NCI-H82 treated with DMSO at 0.1 percent for 48 hours (cell line): Measurements from ENCODE around the gene ADAM17.
A peak's percentile ranks its signal among the peaks of the same experiment; 100 is the strongest.
"Not testable (repeated sequence)": the region's sequence is repeated elsewhere in the genome, so short reads cannot be mapped to it uniquely, and the experiment has no call there.

Experiments used
- DNase-seq: peaks from one replicate; lab custom pipeline; 2025; ENCODE audit not compliant: unreplicated experiment; lab: John Stamatoyannopoulos, UW

The ADAM17 gene

DNA sequence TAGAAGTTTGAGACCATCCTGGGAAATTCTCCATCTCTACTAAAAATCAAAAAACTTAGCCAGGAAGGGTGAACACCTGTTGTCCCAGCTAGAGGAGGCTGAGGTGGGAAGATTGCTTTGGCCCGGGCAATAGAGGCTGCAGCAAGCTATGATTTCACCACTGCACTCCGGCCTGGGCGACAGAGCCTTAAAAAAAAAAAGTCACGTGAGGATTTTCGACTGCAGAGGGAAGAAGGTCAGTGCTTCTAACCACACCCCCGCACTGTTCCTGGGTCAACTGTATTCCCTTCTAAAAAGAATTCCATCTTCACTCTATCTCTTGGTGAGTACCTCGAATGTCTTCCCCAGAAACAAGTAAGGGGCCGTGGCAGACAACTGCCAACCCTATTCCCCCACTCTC is 31.3 kb downstream of the ADAM17 start:
- no peak for DNase-seq

DNA sequence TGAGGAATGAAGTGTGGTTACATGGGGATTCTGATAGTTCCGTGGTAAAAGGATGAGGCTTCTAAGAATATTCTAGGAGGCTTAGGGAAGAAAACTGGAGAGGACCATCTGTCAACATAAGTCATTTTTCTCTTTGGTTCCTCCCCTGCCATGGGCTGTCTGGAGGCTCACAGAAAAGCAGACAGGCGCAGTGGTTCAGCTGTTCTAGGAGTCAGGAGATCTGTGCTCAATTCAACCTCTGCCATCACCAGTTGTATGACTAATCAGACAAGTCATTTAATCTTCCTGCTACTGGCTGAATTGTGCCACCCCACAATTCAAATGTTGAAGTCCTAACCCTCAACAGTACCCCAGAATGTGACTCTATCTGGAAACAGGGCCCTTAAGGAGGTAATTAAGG is 36.4 kb downstream of the ADAM17 start:
- DNase-seq: peak; percentile 26

DNA sequence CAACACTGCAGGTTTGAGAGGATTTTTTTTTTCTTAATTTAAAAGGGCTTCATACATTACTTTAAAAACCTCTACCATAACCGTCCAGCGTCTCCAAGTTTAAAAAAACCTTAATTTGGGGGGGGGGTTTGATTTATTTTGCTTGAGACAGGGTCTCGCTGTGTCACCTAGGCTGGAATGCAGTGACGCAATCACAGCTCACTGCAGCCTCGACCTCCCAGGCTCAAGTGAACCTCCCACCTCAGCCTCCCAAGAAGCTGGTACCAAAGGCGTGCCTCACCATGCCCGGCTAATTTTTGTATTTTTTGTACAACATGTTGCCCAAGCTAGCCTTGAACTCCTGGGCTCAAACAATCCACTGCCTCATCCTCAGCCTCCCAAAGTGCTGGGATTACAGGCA is 36.9 kb downstream of the ADAM17 start:
- DNase-seq: no peak

DNA sequence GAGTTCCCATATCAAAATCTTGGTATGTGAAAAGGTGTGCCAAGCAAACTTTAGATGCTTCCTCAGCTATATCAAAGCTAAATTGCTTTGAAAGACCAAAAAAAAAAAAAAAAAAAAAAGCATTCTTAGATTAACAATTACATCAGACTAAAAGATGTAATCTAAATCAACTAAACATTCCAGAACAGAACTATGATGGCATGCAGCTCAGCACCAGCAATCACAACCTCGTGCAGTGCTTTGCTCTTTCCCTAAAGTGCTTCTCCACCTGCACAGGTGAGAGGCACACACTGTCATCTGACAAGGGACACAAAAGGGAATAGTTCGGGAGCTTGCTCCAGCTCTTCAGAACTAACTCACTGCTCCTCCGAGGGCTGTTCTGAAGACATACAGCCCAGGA is 37.5 kb downstream of the ADAM17 start:
- DNase-seq: no peak

- no peak for DNase-seq
These were observed 38.4 kb downstream of the ADAM17 start for GRCh38 chr2:9517118-9517782.

- DNase-seq: not testable (repeated sequence)
These were observed 41.7 kb downstream of the ADAM17 start for GRCh38 chr2:9513946-9514345.

GRCh38 chr2:9508931-9509330 is 46.7 kb downstream of the ADAM17 start:
- no peak for DNase-seq

- no peak for DNase-seq
These were observed 57.4 kb downstream of the ADAM17 start for GRCh38 chr2:9498210-9498609.

- DNase-seq: no peak
These were observed 58.6 kb downstream of the ADAM17 start for GRCh38 chr2:9497017-9497416.

DNA sequence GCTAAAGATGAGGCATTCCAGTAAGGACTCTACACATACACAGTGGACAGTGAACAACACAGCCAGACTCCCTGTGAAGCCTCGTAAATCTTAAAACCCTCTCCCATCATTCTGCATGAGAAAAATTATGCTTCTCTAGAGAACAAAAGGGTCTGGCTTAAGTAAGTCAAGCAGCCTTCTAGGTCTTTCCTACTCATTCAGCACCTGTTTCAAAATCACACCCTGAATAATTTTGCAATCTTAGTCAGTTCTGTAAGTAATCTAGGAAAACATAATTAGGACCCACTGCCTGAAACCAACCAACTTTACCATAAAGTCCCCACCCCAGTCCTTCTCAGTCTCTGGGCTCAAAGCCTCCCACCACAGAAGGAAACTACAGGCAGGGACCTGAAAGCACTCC is 61.5 kb downstream of the ADAM17 start:
- no peak for DNase-seq

DNA sequence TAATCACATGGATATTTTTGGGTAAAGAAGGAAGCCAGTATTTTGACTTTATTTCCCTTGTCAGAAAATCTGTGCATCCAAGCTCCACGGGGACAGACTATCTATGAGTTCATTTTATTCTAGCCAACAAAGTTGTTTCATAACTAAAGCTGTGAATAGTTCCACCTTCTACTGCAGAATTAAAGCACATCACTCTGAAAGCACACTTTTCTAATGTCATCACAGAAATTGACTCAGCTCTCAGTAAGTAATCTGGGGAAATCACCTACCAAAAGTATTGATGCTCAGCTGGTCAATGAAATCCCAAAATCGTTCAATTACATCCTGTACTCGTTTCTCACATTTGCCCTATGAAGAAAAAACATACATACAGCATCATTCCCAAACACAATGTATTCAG is 62.2 kb downstream of the ADAM17 start:
- DNase-seq: no peak

DNA sequence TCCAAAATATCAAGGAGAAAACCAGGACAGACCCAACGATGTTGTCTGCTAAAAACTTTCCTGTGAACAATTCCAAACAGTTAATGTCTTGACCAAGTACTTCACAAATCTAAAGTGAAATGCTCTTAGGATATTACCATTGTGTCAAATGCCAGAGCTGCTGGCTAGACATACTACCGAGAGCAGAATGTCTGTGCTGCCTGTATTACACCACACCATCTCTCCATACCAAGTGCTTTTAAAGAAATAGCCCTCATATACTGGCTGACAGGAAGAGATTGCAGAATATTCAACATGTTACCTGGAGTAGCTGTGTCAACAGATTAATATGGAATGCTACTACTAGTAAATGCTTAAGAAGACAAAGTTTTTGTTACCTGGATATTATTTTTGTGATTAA is 62.7 kb downstream of the ADAM17 start:
- DNase-seq: no peak

- DNase-seq: no peak
These were observed 64.8 kb downstream of the ADAM17 start for GRCh38 chr2:9490789-9491188.

DNA sequence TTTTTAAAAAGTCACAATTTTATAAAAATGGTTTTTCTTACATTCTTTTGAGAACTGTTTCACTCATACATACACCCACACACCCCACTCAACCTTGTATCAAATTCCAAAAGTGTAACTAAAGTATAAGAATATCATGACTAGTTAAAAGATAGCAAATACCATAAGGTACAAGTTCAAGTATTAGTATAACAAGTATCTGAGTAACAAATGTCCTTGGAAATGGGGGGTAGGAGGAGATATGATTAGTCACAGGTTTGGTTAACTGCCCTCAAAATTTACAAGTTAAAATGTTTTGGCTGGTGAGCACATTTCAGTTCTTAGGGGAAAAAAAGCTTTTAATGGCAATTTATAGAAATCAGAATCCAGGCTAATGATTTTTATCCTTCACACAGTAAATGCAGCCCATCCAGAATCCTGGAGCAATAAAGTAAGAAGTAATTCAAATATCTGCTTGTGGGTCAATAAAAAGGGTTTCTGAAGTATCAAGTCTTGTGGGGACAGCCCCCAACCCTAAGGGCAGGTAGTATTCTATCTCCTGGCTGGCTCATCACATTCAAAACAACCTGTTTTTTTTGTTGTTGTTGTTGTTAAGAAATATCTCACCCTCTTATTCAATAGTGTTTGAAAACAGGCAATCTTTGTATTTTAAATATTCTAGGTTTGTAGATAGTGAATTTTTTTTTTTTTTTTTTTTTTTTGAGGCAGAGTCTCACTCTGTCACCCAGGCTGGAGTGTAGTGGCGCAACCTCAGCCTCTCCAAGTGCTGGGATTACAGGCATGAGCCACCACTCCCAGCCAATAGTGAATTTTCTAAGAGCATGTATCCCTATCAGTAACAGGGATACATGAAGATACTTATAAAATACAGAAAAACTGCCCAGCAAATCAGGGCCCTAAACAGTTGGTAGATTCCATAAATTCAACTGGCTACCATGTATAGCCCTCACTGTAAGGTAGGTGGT is 66.8 kb downstream of the ADAM17 start:
- DNase-seq: no peak

DNA sequence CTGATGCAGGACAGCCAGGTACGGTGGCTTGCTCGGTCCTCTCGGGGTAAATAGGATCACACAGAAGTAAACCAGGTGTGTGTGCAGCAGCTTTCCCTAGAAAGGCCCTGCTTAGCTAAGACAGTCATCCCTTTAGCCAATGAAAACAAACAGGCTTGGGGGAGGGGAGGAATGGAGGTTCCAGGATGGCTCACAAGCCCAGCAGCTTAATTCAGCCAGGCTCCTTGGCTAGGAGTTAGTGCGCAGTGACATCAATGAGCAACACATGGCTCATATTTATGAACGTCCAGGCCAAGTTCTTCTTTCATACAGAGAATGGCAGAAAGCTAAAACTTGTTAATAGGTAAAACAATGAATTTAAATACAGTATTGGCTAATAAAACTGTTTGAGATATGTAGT is 71.1 kb downstream of the ADAM17 start:
- no peak for DNase-seq

GRCh38 chr2:9483107-9483506 is 72.5 kb downstream of the ADAM17 start:
- no peak for DNase-seq

DNA sequence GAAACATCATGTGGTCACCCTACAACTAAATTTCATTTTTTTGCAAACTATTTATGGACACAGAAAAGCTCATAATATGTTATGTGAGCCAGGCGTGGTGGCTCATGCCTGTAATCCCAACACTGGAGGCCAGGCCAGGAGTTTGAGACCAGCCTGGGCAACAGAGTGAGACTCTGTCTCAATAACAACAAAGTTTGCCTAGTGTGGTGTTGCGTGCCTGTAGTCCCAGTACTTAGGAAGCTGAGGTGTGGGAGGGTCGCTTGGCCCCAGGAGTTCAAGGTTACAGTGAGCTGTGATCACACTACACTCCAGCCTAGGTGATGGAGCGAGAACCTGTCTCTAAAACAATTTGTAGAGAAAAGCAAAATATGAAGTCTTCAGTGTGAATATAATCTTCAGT is 75.5 kb downstream of the ADAM17 start:
- DNase-seq: no peak

- DNase-seq: no peak
These were observed 77.1 kb downstream of the ADAM17 start for GRCh38 chr2:9478526-9478925.

DNA sequence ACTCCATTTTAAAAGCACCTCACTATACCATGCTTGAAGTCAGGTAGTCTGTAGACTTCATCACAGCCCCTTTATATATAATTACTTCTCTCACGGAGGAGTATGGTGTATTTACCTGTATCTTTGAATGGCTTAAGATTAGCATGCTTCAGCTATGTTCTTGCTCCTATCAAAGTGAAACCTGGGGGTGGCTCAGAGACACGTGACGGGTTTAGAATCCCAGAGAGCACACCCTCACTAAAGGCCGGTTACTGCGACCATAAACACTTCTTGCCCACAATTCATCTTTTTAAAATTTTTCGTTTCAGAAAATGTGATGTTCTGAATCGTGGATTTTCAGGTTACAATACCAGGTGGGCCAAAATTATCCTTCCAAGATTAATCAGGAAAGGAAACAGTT is 77.7 kb downstream of the ADAM17 start:
- no peak for DNase-seq

GRCh38 chr2:9474361-9475057 is 81.1 kb downstream of the ADAM17 start, which contains the start of gene IAH1:
IAH1 (plus strand) TSS chr2:9474551; CDS start chr2:9474567, 16 bp downstream.
- no peak for DNase-seq

DNA sequence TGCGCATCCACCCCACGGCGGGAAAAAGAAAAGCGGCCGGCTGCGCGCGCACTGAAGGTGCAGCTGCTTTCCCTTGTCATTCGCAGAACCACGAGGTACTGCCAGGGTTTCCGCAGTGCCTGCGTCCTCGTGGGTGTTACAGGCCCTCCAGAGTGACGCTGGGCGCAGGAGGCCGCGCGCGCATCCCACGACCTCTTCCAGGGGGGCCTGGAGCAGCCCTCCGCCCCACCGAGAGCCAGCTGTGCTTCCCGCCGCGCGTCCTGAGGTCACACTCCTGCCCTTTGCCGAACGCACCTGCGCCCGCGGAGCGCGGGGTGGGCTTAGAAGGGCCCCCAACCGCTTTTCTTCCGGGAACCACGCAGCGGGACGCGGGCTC is 81.7 kb downstream of the ADAM17 start:
- DNase-seq: no peak
